Left colon (tissue), 2 donors: ENCODE results near the gene CCDC12. TPM values are rescaled to one million over a fixed set of nuclear protein-coding genes. Genes with fewer than 3 reads are reported as not detected.

Experiments used
- ATAC-seq: fragments of 200-7000 bp; cut with Tn5 transposase; one replicate; pipeline ENCODE4 v1.9.1; 2020; ENCODE audit warnings: mild to moderate bottlenecking, moderate library complexity
- DNase-seq, 2 donors: peaks; one replicate each; pipeline ENCODE4 v3.0.0-alpha.2; 2020
- intact Hi-C, 2 donors: fragments of 100-400 bp; cut with DNase I in 1 of 2; cut with micrococcal nuclease in 1 of 2; formaldehyde crosslinking; loops; one replicate each; pipeline versions ENCODE4 v1.11.2 to v1.14.0; 2022; cut with DNase I, micrococcal nuclease
- total RNA-seq, 2 donors: library from RNA; stranded (reverse); fragmentation: NEBNext Ultra II Directional; extraction: Animal tissue kit (Norgen Biotek cat#: 25700); gene quantifications; one replicate each; pipeline ENCODE4 v1.2.1, GENCODE V29; 2021
- donor health status: DM: no; HTN: no; CAD: no.
- donor health status: DM: yes; HTN: yes; CAD: no.

The CCDC12 gene
- total RNA-seq, 2 donors from 2014 or later: 40.0 to 54.4 TPM

GRCh38 chr3:47008851-47009224 is 32.3 kb upstream of the CCDC12 start:
- ATAC-seq (no peak), DNase-seq (no peak)
- intact Hi-C loops: no loop called here

GRCh38 chr3:47008234-47008796 is 31.8 kb upstream of the CCDC12 start:
- intact Hi-C loops: no loop called here
- ATAC-seq (no peak), DNase-seq (peak; percentile 5 to 24)

- DNase-seq (peak in 1 of 2 donors; percentile 21), ATAC-seq (no peak)
- intact Hi-C loops: no loop called here
These were observed 31.1 kb upstream of the CCDC12 start for GRCh38 chr3:47007482-47008233.

- intact Hi-C loops: no loop called here
- ATAC-seq (no peak), DNase-seq (peak in 1 of 2 donors; percentile 1)
These were observed 30.5 kb upstream of the CCDC12 start for GRCh38 chr3:47007001-47007400.

- intact Hi-C loops: no loop called here
- peak; percentile 2 to 22 for DNase-seq
- no peak for ATAC-seq
These were observed 29.7 kb upstream of the CCDC12 start for GRCh38 chr3:47006145-47006651.

- intact Hi-C loops: no loop called here
- ATAC-seq (no peak), DNase-seq (peak; percentile 6 to 23)
These were observed 28.9 kb upstream of the CCDC12 start for GRCh38 chr3:47005212-47006144.

GRCh38 chr3:47004369-47005211 is 28.0 kb upstream of the CCDC12 start:
- intact Hi-C loops: loop anchor here in 1 of 2 donors (5.0 kb wide), 1 partner anchor 82 kb away; no protein-coding TSS in a partner anchor
- DNase-seq (peak in 1 of 2 donors; percentile 1), ATAC-seq (no peak)

- intact Hi-C loops: loop anchor here in 1 of 2 donors (5.0 kb wide), 1 partner anchor 81 kb away; no protein-coding TSS in a partner anchor
- DNase-seq: peak in 1 of 2 donors; percentile 5
- no peak for ATAC-seq
These were observed 27.2 kb upstream of the CCDC12 start for GRCh38 chr3:47003461-47004368.

- intact Hi-C loops: loop anchor here in 1 of 2 donors (5.0 kb wide), 1 partner anchor 81 kb away; no protein-coding TSS in a partner anchor
- ATAC-seq: no peak
- peak in 1 of 2 donors; percentile 20 for DNase-seq
These were observed 26.5 kb upstream of the CCDC12 start for GRCh38 chr3:47003056-47003410.

GRCh38 chr3:47002171-47003055 is 25.9 kb upstream of the CCDC12 start:
- ATAC-seq (no peak), DNase-seq (no peak)
- intact Hi-C loops: loop anchor here in 1 of 2 donors (5.0 kb wide), 1 partner anchor 80 kb away; no protein-coding TSS in a partner anchor

- DNase-seq: no peak
- intact Hi-C loops: loop anchor here in 1 of 2 donors (5.0 kb wide), 1 partner anchor 79 kb away; no protein-coding TSS in a partner anchor
- ATAC-seq: no peak
These were observed 25.2 kb upstream of the CCDC12 start for GRCh38 chr3:47001731-47002170.

- intact Hi-C loops: loop anchor here in 1 of 2 donors (5.0 kb wide), 1 partner anchor 79 kb away; no protein-coding TSS in a partner anchor
- ATAC-seq (no peak), DNase-seq (peak in 1 of 2 donors; percentile 20)
These were observed 24.6 kb upstream of the CCDC12 start for GRCh38 chr3:47000922-47001730.

- intact Hi-C loops: loop anchor here in 1 of 2 donors (5.0 kb wide), 1 partner anchor 78 kb away; no protein-coding TSS in a partner anchor
- DNase-seq (no peak), ATAC-seq (no peak)
These were observed 23.8 kb upstream of the CCDC12 start for GRCh38 chr3:47000198-47000815.

- ATAC-seq (no peak), DNase-seq (no peak)
- intact Hi-C loops: loop anchor here in 1 of 2 donors (5.0 kb wide), 1 partner anchor 77 kb away; no protein-coding TSS in a partner anchor
These were observed 23.1 kb upstream of the CCDC12 start for GRCh38 chr3:46999516-47000197.
